Naive thymus-derived CD4-positive, alpha-beta T cell (primary cell): ENCODE results near the gene ARHGEF40. TPM values are rescaled to one million over a fixed set of nuclear protein-coding genes. Genes with fewer than 3 reads are reported as not detected.

ENCODE experiments used
- ATAC-seq: fragments of 150-1000 bp; cut with Tn5 transposase; 2 replicates; pipeline ENCODE4 v1.10.0; 2021; ENCODE audit warnings: mild to moderate bottlenecking, moderate library complexity
- CTCF ChIA-PET: fragments of 350-600 bp; sonication (Branson Sonifier 250); formaldehyde crosslinking; loops from one replicate; lab custom pipeline; 2021; ENCODE audit warnings: antibody characterized with exemption; lab: Charles Lee
- POLR2A ChIA-PET: fragments of 350-600 bp; sonication (Branson Sonifier 250); formaldehyde crosslinking; loops from one replicate; lab custom pipeline; 2021; ENCODE audit warnings: antibody characterized with exemption, inconsistent platforms; lab: Charles Lee
- DNase-seq, 9 donors: peaks; one replicate each; pipeline versions ENCODE4 v3.0.0 to v3.0.0-alpha.2; 2020 to 2022; ENCODE audit warnings: mixed read lengths in 1 of 9
- H3K27ac ChIP-seq: one replicate; pipeline ENCODE4 v1.7.0; 2013; ENCODE audit warnings: mild to moderate bottlenecking, low read depth, low read length, moderate library complexity
- H3K27me3 ChIP-seq, 2 donors: one replicate each; pipeline ENCODE4 v1.7.0; 2013; ENCODE audit warnings: low read length in 2 of 2, mild to moderate bottlenecking in 2 of 2, moderate library complexity in 2 of 2; ENCODE audit not compliant: control insufficient read depth in 2 of 2, insufficient read depth in 2 of 2
- H3K36me3 ChIP-seq, 3 experiments: 1 replicate in 2 of 3; 2 replicates in 1 of 3; pipeline ENCODE4 v1.7.0; 2013; ENCODE audit warnings: low read length in 3 of 3, mild to moderate bottlenecking in 3 of 3, moderate library complexity in 1 of 3; ENCODE audit not compliant: insufficient read depth in 3 of 3, control insufficient read depth in 2 of 3
- H3K4me1 ChIP-seq, 2 donors: one replicate each; pipeline ENCODE4 v1.7.0; 2013; ENCODE audit warnings: low read length in 2 of 2, mild to moderate bottlenecking in 2 of 2, moderate library complexity in 1 of 2; ENCODE audit not compliant: control insufficient read depth in 2 of 2, insufficient read depth in 2 of 2
- H3K4me3 ChIP-seq: 2 replicates; pipeline ENCODE4 v1.7.0; 2013; ENCODE audit warnings: mild to moderate bottlenecking, low read length
- H3K9me3 ChIP-seq, 3 experiments: 1 replicate in 2 of 3; 2 replicates in 1 of 3; pipeline ENCODE4 v1.7.0; 2013; ENCODE audit warnings: low read length in 3 of 3; ENCODE audit not compliant: control insufficient read depth in 2 of 3
- H3K27ac Mint-ChIP-seq, 9 donors: one replicate each; pipeline ENCODE4 v1.8.0; 2020 to 2022; ENCODE audit warnings: mixed read lengths in 9 of 9, mild to moderate bottlenecking in 8 of 9, moderate library complexity in 5 of 9, inconsistent platforms in 2 of 9
- H3K27me3 Mint-ChIP-seq, 5 donors: one replicate each; pipeline ENCODE4 v1.8.0; 2021 to 2022; ENCODE audit warnings: mixed read lengths in 5 of 5, mild to moderate bottlenecking in 1 of 5
- H3K36me3 Mint-ChIP-seq, 5 donors: one replicate each; pipeline ENCODE4 v1.8.0; 2020 to 2022; ENCODE audit warnings: mixed read lengths in 5 of 5, mild to moderate bottlenecking in 3 of 5, inconsistent platforms in 1 of 5
- H3K4me1 Mint-ChIP-seq, 7 donors: one replicate each; pipeline ENCODE4 v1.8.0; 2020 to 2022; ENCODE audit warnings: mixed read lengths in 7 of 7, mild to moderate bottlenecking in 3 of 7, inconsistent platforms in 1 of 7
- H3K4me3 Mint-ChIP-seq, 10 donors: one replicate each; pipeline ENCODE4 v1.8.0; 2020 to 2022; ENCODE audit warnings: mild to moderate bottlenecking in 10 of 10, mixed read lengths in 10 of 10, moderate library complexity in 6 of 10, inconsistent platforms in 2 of 10
- H3K9me3 Mint-ChIP-seq, 11 donors: one replicate each; pipeline ENCODE4 v1.8.0; 2020 to 2022; ENCODE audit warnings: mixed read lengths in 11 of 11, mild to moderate bottlenecking in 4 of 11, inconsistent platforms in 1 of 11, moderate library complexity in 1 of 11
- intact Hi-C, 2 donors: fragments of 100-400 bp; cut with micrococcal nuclease; formaldehyde crosslinking; loops; one replicate each; pipeline ENCODE4 v1.15.1; 2023
- polyA plus RNA-seq, 2 donors: library from polyadenylated mRNA; unstranded; fragments of 300-500 nt; fragmentation: Illumina TruSeq; gene quantifications; one replicate each; pipeline ENCODE4 v1.2.3, GENCODE V29; 2021
- total RNA-seq, 6 experiments: library from RNA in 5 of 6; stranded (reverse) in 5 of 6; gene quantifications; 1 replicate in 5 of 6; 2 replicates in 1 of 6; pipeline ENCODE4 v1.2.3 and lab custom pipeline; 2021 to 2026

Gene ARHGEF40
- total and polyA plus RNA-seq, 7 experiments from 2014 or later = 0.11 to 40.5 (median 0.81) TPM; not detected in 2

DNA sequence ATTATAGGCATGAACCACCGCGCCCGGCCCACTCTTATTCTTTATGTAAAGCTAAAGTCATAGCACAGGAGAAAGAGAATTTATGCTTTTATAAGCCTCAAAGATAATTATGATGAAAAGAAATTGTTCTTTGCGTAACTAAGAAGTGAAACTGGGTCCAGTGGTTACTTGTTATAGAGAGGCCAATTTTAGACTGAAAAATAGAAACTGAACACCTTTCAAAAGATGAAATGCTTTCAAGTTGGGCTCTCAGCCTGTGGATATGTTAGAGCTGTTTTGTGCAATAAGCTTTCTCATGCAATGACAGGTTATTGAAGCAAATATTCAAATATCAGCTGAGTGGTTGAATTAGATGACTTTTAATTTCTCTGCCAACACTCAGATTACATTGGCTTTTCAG lies 38.7 kb downstream of the ARHGEF40 start:
- POLR2A ChIA-PET = interaction anchor here (1.1 kb wide), 1 partner anchor 16 kb away, joined by 5 read pairs; no protein-coding TSS in a partner anchor
- Mint-ChIP-seq H3K27ac (no peak overlapping the region), H3K36me3 (no peaks in the 10 kb centered on the region)

DNA sequence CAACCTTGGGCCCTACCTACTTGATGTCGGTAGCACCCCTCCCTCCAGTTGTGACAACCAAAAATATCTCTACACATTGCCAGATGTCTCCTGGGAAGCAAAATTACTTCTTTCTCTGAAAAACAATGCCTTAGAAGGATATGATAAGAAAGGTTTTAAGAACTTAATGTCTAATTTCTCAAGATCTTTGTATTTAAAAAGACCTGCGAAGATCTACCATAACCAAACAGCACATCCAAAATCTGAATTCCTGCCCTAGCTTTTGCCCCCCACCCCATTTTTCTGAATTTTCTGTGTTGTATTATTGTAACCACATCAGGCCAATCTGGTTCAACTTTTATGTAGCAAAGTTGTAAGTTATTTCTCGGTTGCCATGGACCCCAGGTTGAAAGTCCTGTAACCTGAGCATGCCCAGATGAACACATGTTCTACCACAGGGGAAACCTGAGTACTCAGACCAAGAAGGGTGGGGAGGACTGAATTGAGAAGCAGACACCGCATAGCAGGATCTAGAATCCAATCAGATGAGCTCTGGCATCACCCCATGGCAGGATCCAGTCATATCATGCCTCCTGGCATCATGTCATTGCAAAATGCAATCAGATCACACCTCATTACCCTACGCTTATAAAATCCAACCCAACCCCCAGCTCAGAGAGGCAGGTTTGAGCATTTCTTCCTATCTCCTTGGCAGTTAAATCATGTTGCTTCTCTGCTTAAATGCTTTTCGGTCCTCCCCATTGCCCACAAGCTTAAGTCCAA lies 39.5 kb downstream of the ARHGEF40 start:
- no peak for ATAC-seq
- no peak overlapping the region for H3K27ac ChIP-seq

More for the DNA sequence above, 38.7 kb downstream of the ARHGEF40 start:
- CTCF ChIA-PET = interaction anchor here (1.0 to 8.6 kb wide), 5 partner anchors 15 to 93 kb away, joined by 4 to 158 read pairs (median 4); partner anchors contain the start of gene ARHGEF40
- Histone ChIP-seq H3K36me3 (no peaks in the 10 kb centered on the region), H3K9me3 (no peaks in the 10 kb centered on the region), H3K4me3 (no peak overlapping the region), H3K27ac (no peak overlapping the region), H3K27me3 (no peaks in the 10 kb centered on the region), H3K4me1 (peaks cover 3% of the 10 kb centered on the region in 2 donors)
- intact Hi-C loops = no loop called here
- ATAC-seq (no peak), DNase-seq (no peak)
- H3K4me1 Mint-ChIP-seq = peaks cover 10 to 14% (median 11%) of the 10 kb centered on the region in 7 donors
- peaks cover 0 to 3% (median 0%) of the 10 kb centered on the region in 5 donors for H3K27me3 Mint-ChIP-seq
- H3K4me3 Mint-ChIP-seq = no peak overlapping the region
- H3K9me3 Mint-ChIP-seq = peaks cover 0 to 1% (median 0%) of the 10 kb centered on the region in 11 donors

DNA sequence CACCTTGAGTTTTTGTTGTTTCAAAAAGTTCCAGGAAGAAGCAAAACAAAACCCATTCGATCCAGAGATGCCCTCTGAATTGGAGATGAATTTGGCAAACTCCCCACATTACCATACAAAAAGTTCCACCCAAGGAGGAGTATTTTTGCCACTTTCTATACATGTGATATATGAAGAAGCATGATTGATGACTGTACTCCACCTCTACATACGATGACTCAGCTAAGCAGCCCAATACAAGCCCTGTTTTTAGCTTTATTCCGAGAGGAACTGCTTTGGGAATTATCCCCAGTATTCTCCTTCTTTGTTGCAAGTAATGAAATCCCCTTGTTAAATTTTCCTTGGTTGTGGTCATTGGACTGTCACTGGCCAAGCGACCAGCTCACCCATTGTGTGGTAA lies 42.2 kb downstream of the ARHGEF40 start:
- H3K36me3 ChIP-seq = no peaks in the 10 kb centered on the region
- POLR2A ChIA-PET = interaction anchor here (0.7 kb wide), 1 partner anchor 430 kb away, joined by 4 read pairs; no protein-coding TSS in a partner anchor
- ATAC-seq = no peak

More for the DNA sequence above, 39.5 kb downstream of the ARHGEF40 start:
- intact Hi-C loops = no loop called here
- Mint-ChIP-seq H3K4me3 (no peak overlapping the region), H3K27ac (no peak overlapping the region), H3K27me3 (peaks cover 0 to 3% (median 0%) of the 10 kb centered on the region in 5 donors), H3K9me3 (peaks cover 0 to 1% (median 0%) of the 10 kb centered on the region in 11 donors), H3K4me1 (peaks cover 8 to 13% (median 9%) of the 10 kb centered on the region in 7 donors), H3K36me3 (no peaks in the 10 kb centered on the region)
- no peak for DNase-seq
- H3K4me3 ChIP-seq = no peak overlapping the region
- ChIA-PET CTCF (interaction anchor here (1.0 to 8.6 kb wide), 5 partner anchors 17 to 94 kb away, joined by 4 to 158 read pairs (median 5); partner anchors contain the start of gene ARHGEF40), POLR2A (interaction anchor here (0.9 kb wide), 1 partner anchor 165 kb away, joined by 3 read pairs; no protein-coding TSS in a partner anchor)
- peaks cover 3% of the 10 kb centered on the region in 2 donors for H3K4me1 ChIP-seq
- no peaks in the 10 kb centered on the region for H3K9me3 ChIP-seq
- no peaks in the 10 kb centered on the region for H3K36me3 ChIP-seq
- no peaks in the 10 kb centered on the region for H3K27me3 ChIP-seq

DNA sequence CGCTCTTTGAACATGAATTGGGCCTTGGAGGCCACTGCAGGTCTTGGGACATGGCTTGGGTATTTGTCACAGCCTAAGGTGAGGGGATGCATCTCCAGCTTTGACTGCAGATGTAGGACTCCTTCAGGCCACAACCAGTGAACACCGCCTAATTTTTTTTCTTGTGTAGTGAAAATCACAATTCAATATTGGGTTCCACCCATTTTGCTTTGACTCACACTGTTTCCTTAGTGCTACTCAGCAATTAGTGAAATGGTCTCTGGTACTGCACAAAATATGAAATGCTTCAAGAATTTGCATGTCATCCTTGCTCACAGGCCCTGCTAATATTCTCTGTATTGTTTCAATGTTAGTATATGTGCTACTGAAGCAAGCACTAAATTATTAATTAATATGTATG lies 43.3 kb downstream of the ARHGEF40 start:
- no peak overlapping the region for H3K27ac ChIP-seq
- H3K36me3 ChIP-seq = no peaks in the 10 kb centered on the region
- DNase-seq (no peak), ATAC-seq (no peak)
- ChIA-PET POLR2A (no interaction called here), CTCF (interaction anchor here (1.9 kb wide), 1 partner anchor 9 kb away, joined by 5 read pairs; no protein-coding TSS in a partner anchor)
- no peaks in the 10 kb centered on the region for H3K4me1 ChIP-seq
- H3K36me3 Mint-ChIP-seq = no peaks in the 10 kb centered on the region
- H3K9me3 Mint-ChIP-seq = peaks cover 0 to 1% (median 0%) of the 10 kb centered on the region in 11 donors
- no peaks in the 10 kb centered on the region for H3K9me3 ChIP-seq
- H3K4me3 ChIP-seq = no peak overlapping the region
- H3K27me3 Mint-ChIP-seq = peaks cover 0 to 7% (median 0%) of the 10 kb centered on the region in 5 donors
- no peaks in the 10 kb centered on the region for H3K4me1 Mint-ChIP-seq
- H3K27ac Mint-ChIP-seq = no peak overlapping the region
- intact Hi-C loops = no loop called here
- H3K27me3 ChIP-seq = no peaks in the 10 kb centered on the region
- no peak overlapping the region for H3K4me3 Mint-ChIP-seq

More for the DNA sequence above, 42.2 kb downstream of the ARHGEF40 start:
- Histone ChIP-seq H3K4me1 (no peaks in the 10 kb centered on the region), H3K4me3 (no peak overlapping the region), H3K9me3 (no peaks in the 10 kb centered on the region), H3K27ac (no peak overlapping the region), H3K27me3 (no peaks in the 10 kb centered on the region)
- CTCF ChIA-PET = interaction anchor here (0.9 kb wide), 1 partner anchor 97 kb away, joined by 4 read pairs; no protein-coding TSS in a partner anchor
- H3K27me3 Mint-ChIP-seq = peaks cover 0 to 4% (median 0%) of the 10 kb centered on the region in 5 donors
- DNase-seq = no peak
- H3K9me3 Mint-ChIP-seq = peaks cover 0 to 1% (median 0%) of the 10 kb centered on the region in 11 donors
- H3K4me3 Mint-ChIP-seq = no peak overlapping the region
- no peaks in the 10 kb centered on the region for H3K4me1 Mint-ChIP-seq
- H3K27ac Mint-ChIP-seq = no peak overlapping the region
- no peaks in the 10 kb centered on the region for H3K36me3 Mint-ChIP-seq
- intact Hi-C loops = no loop called here

DNA sequence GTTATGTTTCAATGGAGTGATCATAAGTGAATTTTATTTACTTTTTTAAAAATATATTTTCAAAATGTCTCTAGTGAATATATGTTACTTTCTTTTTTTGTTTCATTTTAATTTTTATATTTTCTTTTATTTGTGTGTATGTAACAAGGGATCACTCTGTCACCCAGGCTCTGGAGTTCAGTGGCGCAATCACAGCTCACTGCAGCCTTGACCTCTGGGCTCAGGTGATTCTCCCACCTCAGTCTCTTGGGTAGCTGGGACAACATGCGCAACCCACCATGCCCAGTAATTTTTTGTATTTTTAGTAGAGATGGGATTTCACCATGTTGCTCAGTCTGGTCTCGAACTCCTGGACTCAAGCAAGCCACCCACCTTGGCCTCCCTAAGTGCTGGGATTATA lies 48.8 kb downstream of the ARHGEF40 start:
- Mint-ChIP-seq H3K27ac (no peak overlapping the region), H3K27me3 (peaks cover 6 to 23% (median 19%) of the 10 kb centered on the region in 5 donors)

DNA sequence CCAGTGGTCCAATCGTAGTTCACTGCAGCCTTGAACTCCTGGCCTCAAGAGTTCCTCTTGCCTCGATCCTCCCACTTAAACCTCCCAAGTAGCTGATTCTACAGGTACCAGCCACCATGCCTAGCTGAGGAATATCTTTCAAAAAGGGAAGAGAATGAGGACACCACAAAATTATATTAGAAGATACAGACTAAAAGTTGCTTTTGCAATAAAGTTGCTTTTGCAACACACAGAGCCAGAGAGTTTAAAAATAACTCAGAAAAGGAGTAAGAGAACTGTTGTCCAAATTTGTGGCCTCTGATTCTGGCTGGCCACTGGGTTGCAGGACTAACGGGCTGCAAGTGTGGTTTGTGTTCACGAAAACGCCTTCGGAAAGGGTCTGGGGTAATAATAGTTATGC lies 50.6 kb downstream of the ARHGEF40 start:
- no peaks in the 10 kb centered on the region for H3K36me3 Mint-ChIP-seq
- CTCF ChIA-PET = no interaction called here
- Histone ChIP-seq H3K9me3 (no peaks in the 10 kb centered on the region), H3K4me1 (no peaks in the 10 kb centered on the region), H3K27me3 (no peaks in the 10 kb centered on the region), H3K4me3 (no peak overlapping the region), H3K36me3 (no peaks in the 10 kb centered on the region), H3K27ac (no peak overlapping the region)
- H3K9me3 Mint-ChIP-seq = peaks cover 0 to 10% (median 2%) of the 10 kb centered on the region in 11 donors
- POLR2A ChIA-PET = interaction anchor here (1.0 kb wide), 1 partner anchor 16 kb away, joined by 3 read pairs; no protein-coding TSS in a partner anchor
- peaks cover 16 to 30% (median 24%) of the 10 kb centered on the region in 5 donors for H3K27me3 Mint-ChIP-seq
- H3K27ac Mint-ChIP-seq = no peak overlapping the region
- DNase-seq = no peak
- intact Hi-C loops = no loop called here
- H3K4me1 Mint-ChIP-seq = peaks cover 0 to 4% (median 0%) of the 10 kb centered on the region in 7 donors
- no peak overlapping the region for H3K4me3 Mint-ChIP-seq
- no peak for ATAC-seq

More for the DNA sequence above, 48.8 kb downstream of the ARHGEF40 start:
- ATAC-seq = no peak
- Histone ChIP-seq H3K36me3 (no peaks in the 10 kb centered on the region), H3K27me3 (no peaks in the 10 kb centered on the region), H3K4me3 (no peak overlapping the region), H3K9me3 (no peaks in the 10 kb centered on the region), H3K4me1 (no peaks in the 10 kb centered on the region), H3K27ac (no peak overlapping the region)
- no peak for DNase-seq
- H3K36me3 Mint-ChIP-seq = no peaks in the 10 kb centered on the region
- H3K4me3 Mint-ChIP-seq = no peak overlapping the region
- CTCF ChIA-PET = interaction anchor here (0.7 to 1.3 kb wide), 2 partner anchors 51 to 55 kb away, joined by 3 read pairs; no protein-coding TSS in a partner anchor
- H3K9me3 Mint-ChIP-seq = no peaks in the 10 kb centered on the region
- POLR2A ChIA-PET = no interaction called here
- intact Hi-C loops = no loop called here
- H3K4me1 Mint-ChIP-seq = peaks cover 0 to 4% (median 0%) of the 10 kb centered on the region in 7 donors
